ENCODE data around the gene ITGA8.

GRCh38 chr10:15484128-15484527 is 235.6 kb downstream of the ITGA8 start:
- TF ChIP-seq, protein P1, sequence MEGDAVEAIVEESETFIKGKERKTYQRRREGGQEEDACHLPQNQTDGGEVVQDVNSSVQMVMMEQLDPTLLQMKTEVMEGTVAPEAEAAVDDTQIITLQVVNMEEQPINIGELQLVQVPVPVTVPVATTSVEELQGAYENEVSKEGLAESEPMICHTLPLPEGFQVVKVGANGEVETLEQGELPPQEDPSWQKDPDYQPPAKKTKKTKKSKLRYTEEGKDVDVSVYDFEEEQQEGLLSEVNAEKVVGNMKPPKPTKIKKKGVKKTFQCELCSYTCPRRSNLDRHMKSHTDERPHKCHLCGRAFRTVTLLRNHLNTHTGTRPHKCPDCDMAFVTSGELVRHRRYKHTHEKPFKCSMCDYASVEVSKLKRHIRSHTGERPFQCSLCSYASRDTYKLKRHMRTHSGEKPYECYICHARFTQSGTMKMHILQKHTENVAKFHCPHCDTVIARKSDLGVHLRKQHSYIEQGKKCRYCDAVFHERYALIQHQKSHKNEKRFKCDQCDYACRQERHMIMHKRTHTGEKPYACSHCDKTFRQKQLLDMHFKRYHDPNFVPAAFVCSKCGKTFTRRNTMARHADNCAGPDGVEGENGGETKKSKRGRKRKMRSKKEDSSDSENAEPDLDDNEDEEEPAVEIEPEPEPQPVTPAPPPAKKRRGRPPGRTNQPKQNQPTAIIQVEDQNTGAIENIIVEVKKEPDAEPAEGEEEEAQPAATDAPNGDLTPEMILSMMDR (IDR thresholded peaks at IDR 0.05), result no peak
- TF ChIP-seq POLR2A (IDR thresholded peaks at IDR 0.05), result no peak
